Gastroesophageal sphincter (tissue), 3 donors: ENCODE measurements around the gene TWIST2.

Experiments used
- CTCF ChIP-seq, 4 experiments: fragments of 200-600 bp in 2 of 4; fragments of 450-650 bp in 2 of 4; sonication (generic) in 1 of 4; IDR thresholded peaks; one replicate each; pipeline ENCODE4 v1.5.1; 2017 to 2019; ENCODE audit warnings: antibody characterized with exemption in 4 of 4, mild to moderate bottlenecking in 2 of 4, moderate library complexity in 2 of 4
- POLR2A ChIP-seq, 2 donors: fragments of 450-650 bp; IDR thresholded peaks; one replicate each; pipeline ENCODE4 v1.6.1; 2017; ENCODE audit warnings: antibody characterized with exemption in 2 of 2, mild to moderate bottlenecking in 2 of 2, moderate library complexity in 1 of 2
- POLR2AphosphoS5 ChIP-seq: sonication (generic); formaldehyde crosslinking; IDR thresholded peaks from one replicate; pipeline ENCODE4 v1.6.1; 2017; ENCODE audit warnings: antibody characterized with exemption

GRCh38 chr2:238912228-238912915, 64.5 kb downstream of the TWIST2 start:
- TF ChIP-seq POLR2A (IDR thresholded peaks at IDR 0.05) = no peak
- TF ChIP-seq CTCF (IDR thresholded peaks at IDR 0.05) = no peak
- no peak for TF ChIP-seq POLR2AphosphoS5
